Hepatocyte (in vitro differentiated cells): ENCODE measurements around the gene TFF1.

Experiments used
- EZH2 ChIP-seq: fragments of 200-600 bp; sonication (generic); IDR thresholded peaks from 2 replicates; pipeline ENCODE4 v1.6.1; 2016; ENCODE audit warnings: antibody characterized with exemption, mild to moderate bottlenecking, borderline replicate concordance
- EZH2phosphoT487 ChIP-seq: fragments of 200-600 bp; sonication (generic); IDR thresholded peaks from one replicate; pipeline ENCODE4 v1.6.1; 2018; ENCODE audit warnings: antibody characterized with exemption, mild to moderate bottlenecking, low read depth, moderate library complexity; ENCODE audit not compliant: unreplicated experiment, severe bottlenecking
- TF ChIP-seq, protein P1 (sequence below): fragments of 200-600 bp; sonication (generic); IDR thresholded peaks from 2 replicates; pipeline ENCODE4 v1.5.1; 2016; ENCODE audit warnings: antibody characterized with exemption, mild to moderate bottlenecking; ENCODE audit not compliant: poor library complexity

DNA sequence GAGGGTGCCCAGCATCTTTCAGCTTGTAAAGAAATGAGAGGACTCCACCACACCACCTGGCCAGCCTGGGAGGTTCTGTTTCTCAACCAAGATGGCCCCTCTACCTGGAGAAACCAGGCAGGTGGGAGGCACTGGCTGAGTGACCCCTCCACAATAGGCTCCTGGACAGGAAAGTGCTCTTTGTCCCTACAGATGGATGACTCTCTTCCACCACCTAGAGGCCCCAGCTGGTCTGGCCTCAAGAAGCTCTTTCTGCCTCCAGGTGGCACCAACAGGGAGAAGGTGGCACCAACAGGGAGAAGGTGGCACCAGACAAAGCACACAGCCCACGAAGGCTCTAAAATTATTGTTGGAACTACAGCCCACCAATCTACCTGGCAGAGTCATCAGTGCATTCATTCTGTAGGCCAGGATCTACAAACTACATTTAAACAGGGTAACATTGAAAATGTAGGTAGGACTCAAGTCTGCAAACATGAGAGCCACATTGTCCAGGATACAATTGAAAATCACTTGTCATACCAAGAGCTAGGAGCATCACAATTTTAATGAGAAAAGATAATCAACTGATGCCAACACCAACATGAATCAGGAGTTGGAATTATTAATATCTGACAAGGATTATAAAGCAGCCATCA is 15.1 kb upstream of the TFF1 start:
- TF ChIP-seq, protein P1, sequence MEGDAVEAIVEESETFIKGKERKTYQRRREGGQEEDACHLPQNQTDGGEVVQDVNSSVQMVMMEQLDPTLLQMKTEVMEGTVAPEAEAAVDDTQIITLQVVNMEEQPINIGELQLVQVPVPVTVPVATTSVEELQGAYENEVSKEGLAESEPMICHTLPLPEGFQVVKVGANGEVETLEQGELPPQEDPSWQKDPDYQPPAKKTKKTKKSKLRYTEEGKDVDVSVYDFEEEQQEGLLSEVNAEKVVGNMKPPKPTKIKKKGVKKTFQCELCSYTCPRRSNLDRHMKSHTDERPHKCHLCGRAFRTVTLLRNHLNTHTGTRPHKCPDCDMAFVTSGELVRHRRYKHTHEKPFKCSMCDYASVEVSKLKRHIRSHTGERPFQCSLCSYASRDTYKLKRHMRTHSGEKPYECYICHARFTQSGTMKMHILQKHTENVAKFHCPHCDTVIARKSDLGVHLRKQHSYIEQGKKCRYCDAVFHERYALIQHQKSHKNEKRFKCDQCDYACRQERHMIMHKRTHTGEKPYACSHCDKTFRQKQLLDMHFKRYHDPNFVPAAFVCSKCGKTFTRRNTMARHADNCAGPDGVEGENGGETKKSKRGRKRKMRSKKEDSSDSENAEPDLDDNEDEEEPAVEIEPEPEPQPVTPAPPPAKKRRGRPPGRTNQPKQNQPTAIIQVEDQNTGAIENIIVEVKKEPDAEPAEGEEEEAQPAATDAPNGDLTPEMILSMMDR, result peak; percentile 60
- TF ChIP-seq EZH2 (no peak), EZH2phosphoT487 (no peak)
